Ureter (tissue), 1 donor: ENCODE measurements around the gene GSX1. TPM values are rescaled to one million over a fixed set of nuclear protein-coding genes. Genes with fewer than 3 reads are reported as not detected.
A peak's percentile ranks its signal among the peaks of the same experiment; 100 is the strongest.
"Not testable (repeated sequence)": the region's sequence is repeated elsewhere in the genome, so short reads cannot be mapped to it uniquely, and the experiment has no call there.

ENCODE experiments used
- DNase-seq: peaks from one replicate; pipeline ENCODE4 v3.0.0-alpha.2; 2020; ENCODE audit warnings: low spot score
- total RNA-seq: library from RNA; stranded (reverse); gene quantifications from one replicate; pipeline ENCODE4 v1.2.4, GENCODE V29; 2023
- donor health status: DM: yes; HTN: yes; CAD: no.

Gene GSX1
- total RNA-seq, 1 donor from 2014 or later: not detected

DNA sequence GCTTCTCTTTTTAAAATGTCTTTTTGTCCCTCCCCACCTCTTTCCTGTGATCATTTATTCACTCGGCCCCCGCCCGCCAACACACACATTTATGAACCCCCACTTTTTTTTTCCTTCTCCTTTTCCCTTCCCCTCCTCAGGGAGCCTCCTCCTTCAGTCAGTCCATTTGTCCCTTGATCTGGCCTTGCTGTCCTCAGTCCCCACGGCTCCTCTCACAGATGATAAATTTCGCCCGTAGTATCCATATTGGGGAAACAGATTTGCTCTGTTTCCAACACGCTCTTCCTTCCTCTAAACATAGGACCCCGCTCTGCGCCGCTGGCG, 2.0 kb downstream of the GSX1 start:
- DNase-seq: no peak

DNA sequence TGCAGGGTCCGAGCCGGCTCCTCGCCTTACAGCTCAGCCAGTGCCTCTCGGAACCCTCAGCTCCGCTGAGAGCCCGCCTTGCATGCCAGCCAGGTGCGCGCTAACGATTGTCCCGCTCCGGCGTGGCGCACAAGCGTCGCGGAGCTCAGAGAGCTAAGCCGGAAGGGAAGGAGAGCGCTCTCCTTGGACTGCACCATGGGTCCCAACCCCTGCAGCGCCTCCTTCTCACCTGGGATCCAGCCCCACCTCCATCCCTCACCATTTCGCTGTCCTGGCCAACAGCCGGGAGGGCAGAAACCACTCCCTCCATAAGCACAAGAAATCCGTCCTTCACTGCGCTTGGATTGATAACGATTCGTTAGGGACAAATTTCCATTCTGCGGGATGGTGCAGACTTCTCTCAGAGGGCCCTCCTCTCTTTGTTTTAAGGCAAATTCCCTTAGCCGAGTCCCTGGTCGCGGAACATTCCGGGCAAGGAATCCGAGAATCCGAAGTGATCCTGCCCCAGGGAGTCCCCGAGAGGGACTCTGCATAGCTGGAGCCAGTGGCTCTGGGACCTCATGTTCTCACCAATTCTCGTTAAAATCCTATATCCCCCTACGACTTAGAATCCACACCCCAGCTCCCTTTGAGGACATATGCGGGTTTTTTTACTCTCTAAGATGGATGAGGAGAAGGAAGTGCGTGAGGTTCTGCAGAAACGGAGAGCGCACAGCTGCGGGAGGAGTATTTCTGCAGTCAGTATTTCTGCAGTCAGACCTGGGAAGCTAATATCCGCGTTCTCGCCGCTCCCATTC, 2.8 kb downstream of the GSX1 start:
- no peak for DNase-seq

DNA sequence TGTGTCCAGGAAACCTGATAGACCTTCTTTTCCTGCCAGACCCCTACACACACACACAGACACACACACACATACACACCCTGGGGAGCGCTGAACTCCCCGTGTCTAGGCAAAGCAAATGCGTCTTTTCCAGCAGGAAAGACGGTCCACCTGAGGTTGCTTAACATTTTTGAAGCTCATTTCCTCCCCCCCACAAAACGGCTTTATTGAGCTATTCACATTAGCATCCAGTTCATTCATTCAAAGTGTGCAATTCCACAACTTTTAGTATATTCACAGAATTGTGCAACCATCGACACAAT, 3.4 kb downstream of the GSX1 start:
- DNase-seq: no peak

DNA sequence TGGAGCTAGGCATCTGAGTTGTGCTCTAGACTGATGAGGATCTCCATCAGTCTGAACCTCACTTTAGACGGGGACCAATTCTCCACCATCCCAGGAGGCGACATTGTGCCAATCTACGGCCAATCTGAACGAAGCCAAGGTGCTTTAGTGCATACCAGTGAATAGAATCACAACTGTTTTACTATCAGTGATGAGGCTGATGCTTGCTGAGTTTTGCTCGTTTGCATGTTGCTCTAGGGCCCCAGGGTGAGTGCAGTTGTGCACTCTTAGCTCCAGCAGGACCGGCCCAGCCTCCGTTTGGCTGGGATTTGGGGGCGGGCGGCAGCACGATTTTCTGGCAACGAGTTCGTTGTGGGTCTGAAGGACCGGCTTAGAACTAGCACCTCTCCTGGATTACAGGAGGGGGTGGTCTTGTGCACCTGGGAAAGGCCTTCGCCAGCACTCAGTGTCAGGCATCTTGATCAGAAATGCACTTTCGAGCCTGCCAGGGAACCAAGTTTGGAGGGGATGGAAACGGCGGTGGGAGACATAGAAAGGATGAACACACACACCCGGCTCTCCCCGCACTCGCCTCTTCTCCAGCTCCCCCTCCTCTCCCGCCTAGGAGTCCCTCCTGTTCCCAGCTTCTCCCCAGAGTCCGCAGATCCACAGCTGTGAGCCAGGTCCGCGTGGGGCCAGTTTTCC, 4.4 kb downstream of the GSX1 start:
- DNase-seq: no peak

DNA sequence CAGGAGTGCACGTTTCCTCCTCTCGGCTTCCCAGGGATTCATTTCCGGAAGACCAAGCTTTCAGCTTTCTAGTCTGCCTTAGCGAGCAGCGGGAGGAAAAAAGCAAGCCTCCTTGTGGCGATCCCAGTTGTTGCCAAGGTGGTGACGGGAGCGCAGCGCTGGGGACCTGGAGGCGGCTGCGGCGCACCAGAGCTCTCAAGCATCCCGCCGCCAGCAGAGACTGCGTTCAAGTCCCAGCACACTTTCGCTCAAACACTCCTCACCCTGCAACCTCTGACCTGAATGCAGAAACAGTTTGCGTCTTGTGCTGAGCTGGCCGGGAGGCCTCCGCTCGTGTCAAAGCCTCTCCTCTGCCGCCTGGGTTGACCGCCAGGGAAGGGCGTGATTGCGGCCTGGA, 4.9 kb downstream of the GSX1 start:
- DNase-seq: no peak

DNA sequence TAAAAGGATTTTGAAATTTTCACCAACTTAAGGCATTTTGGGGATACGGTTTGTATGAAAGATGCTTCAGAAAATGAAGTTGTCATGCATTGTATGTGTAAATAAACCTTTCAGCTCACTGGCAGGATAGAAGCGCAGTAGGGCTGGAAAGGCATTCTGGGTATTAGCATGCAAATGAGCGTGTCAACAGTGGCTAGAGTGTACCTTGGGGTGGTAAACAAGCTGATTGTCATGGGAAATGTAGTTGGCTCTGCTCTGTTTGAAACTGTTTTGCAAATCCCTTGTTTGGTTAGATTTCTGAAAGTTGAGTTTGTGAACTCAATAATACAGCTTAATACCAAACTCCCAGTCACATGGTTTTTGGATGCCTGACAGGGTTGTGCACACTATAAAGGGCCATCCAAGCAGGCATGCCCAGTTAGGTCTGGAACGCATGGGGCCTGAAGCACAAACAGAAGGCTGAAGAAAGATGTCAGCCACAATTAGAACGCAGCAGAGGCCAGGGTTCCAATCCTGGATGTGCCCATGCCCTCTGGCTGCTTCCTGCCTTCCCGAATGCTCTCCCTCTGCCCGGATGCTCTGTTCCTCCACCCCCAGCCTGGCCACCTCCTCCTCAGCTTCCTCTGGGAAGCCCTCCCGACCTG, 14.6 kb downstream of the GSX1 start:
- no peak for DNase-seq

DNA sequence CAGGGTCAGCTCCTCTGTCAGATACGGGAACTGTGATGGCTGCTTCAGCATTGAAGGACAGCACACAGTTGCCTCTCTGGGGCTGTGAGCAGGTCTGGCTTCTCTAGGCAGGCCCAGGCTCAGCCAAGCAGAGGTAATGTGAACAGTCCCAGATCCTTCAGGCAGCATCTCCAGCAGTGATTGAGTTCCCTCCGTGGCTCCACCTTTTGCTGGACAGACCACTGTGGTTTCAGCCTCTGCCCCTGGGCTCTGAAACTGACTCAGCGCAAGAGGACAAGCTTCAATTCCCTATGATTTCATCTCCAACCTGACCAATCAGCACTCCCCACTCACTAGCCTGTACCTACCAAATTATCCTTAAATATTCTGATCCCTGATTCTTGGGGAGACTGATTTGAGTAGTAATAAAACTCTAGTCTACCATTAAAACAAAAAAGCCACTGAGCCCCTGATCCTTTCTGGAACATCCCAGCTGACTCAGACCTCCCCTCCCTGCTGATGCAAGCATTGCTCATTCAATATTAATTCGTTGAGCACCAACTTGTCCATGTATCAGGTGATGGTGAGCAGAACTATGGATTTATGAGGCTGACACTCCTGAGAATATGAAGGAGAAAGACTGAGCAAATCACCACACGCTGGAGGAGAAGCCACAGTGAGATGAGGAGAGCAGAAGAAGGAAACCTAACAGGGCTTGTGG, 16.7 kb downstream of the GSX1 start:
- DNase-seq: no peak

DNA sequence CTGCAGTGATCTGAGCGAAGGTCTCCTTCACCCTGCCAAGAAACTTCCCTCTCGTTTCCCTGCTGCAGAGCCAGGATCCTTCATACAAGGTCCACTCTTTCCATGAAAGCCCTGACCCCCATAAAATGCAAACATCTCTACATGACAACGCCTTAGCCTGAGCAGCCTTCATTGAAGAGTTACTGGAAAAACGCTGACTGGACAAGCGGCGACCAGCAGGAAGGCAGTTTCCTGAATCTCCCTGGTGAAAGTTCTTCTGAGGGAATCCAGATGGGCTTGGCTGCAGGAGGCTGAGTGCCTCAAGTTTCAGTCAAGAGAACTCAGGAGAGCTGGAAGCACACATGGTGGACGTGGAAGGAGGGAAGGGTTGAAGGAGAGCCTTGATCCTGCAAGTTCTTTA, 17.7 kb downstream of the GSX1 start:
- no peak for DNase-seq

DNA sequence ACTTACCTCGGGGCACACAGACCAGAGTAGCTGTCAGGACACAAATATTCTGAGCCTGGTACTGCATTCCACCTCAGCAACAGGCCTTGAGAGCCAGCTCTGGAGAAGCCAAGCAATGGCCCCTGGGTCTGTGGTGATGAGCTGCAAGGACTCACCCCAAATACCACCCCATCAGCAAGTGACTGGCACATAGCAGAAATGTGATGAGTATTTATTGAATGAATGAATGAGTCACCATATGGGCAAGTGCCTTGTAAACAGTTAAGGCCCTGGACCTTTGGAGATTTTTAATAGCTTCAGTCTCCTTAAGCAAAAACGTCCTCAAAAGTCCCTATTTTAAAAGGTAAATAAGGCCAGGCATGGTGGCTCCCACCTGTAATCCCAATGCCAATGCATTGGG, 18.2 kb downstream of the GSX1 start:
- no peak for DNase-seq

DNA sequence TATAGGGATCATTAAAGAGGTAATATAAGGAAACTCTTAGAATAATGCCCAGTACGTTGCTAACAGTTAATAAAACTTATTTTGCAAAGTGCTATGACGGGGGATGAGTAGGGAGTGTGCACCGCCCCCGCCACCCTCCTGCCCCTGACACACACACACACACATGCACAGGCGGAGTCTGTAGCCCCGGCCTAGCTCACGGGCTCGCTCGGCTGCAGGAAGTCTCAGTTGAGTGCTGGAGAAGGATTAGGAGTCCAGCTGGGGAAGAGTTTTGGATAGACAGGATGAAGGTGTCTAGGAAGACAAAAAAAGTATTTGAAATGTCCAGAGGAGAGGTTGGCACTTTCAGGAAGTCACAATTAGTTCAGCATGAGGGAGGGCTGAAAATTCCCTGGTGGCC, 21.5 kb downstream of the GSX1 start:
- no peak for DNase-seq

DNA sequence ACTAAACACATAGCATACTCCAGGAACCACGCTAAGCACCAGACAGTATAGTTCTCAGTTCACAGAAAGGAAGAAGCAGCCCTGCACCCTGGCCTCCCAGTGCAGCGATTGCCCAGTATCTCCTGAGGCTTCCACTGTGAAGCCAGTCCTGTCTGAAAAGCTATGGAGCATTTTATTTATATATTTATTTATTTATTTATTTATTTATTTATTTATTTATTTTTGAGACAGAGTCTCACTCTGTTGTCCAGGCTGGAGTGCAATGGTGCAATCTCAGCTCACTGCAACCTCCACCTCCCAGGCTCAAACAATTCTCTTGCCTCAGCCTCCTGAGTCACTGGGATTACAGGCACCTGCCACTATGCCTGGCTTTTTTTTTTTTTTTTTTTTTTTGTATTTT, 25.5 kb downstream of the GSX1 start:
- not testable (repeated sequence) for DNase-seq

DNA sequence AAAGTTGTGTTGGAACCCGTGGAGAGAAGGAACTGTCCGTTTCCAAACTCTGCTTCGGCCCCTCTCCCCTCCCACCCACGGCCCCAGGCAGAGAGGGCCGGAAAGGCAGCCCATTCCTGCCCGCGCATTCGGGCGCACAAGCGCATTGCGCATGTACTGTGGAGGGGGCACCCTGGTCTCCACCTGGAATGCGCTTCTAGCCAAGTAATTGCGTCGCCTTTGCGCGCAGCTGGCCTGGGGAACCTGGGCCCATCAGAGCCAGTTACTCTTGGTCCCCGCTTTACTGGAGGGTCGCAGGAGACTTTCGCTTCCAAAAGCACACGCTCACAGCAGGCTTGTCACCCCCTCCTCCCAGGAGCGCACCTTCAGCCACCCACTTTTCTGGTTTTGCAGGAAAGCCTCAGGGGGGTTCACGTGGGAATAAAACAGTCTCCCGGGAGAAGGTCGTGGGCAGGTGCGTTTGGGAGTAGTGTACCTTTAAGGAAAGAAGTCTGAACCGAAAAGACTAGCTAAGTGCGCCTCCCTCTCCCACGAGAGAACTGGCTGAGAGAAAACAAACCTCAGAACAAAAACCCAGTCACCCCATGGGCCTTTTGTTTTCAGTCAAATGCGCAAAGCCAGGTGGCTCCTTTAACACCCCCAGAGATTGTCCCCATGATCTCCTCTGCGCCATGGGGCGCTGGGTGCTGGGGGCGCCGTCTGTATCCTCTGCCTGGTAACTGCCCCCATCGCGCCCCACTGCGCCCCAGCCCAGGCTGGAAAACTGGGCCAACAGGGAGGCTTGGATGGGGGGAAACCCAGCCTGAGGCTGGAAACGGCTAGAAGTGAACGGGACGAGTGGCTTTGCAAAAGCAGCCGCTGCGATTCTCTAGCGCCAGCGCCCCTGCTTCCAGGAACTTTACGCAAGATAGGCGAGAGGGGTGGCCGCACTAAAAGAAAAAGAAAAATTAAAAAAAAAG, 28.5 kb downstream of the GSX1 start:
- DNase-seq: no peak

DNA sequence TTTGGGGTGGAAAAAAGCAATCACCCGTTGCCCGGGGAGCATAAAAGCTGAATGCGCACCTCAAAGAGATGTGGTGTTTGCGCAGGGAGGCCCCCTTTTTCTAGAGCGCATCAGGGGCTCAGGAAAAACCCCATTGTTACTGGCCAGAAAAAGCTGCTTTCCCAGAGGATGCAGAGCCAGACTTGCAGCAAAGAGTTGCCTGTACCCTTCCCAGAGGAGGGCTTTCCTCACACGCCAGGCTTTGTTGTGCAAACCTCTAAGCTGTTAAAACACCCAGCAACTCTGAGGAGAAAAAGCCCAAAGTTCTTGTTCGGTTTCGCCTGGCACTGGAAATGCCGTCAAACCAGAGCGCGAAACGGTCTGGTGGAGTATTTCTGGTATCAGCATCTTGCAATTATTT, 29.3 kb downstream of the GSX1 start:
- DNase-seq: no peak

DNA sequence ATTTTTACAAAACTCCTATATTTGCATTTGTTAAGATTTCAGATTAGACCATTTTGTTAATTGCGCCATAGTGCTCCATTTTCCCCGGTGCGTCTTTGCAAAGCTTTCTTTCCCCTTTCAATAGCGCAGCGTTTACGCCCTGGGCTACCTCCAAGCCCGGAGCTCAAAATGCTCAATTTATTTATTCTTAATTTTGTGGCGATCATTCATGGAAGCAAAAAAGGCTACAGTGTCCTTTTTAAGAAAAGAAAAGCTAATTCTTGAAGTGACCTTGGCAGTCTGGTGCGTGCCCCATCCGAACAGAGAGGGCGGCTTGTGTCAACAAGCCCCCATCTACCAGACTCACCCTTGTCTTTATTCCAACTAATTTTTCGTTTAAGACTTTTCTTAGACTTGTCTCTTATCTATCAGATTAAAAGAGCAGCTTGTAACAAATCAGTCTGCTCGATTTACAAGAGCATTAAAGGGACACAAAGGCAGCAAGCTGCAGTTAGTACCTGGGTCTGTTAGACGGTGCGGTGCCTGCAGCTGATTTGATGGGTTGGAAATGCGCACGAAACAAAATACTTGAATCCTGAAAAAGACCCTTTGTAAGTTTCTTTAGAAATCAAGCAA, 30.1 kb downstream of the GSX1 start:
- DNase-seq: no peak

DNA sequence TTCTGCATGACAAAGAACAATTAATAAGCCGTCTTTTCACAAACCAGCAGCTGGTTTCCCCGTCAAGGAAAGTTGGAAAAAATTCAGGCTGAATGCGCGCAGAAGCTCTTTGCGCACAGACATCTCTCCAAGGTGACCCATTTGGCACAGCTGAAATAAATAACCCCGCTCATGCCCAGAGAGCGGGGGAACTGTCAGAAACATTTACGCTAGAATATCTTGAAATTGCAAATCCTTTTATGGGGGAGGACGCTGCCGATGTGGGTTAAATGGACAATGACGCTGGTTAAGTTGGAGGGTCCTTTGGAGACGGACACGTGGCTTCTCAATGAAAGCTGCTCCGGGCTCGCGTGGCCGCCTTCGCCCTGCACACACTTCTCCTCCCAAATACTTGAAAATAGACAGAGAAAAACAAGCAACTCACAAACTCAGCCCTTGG, 30.6 kb downstream of the GSX1 start:
- no peak for DNase-seq

DNA sequence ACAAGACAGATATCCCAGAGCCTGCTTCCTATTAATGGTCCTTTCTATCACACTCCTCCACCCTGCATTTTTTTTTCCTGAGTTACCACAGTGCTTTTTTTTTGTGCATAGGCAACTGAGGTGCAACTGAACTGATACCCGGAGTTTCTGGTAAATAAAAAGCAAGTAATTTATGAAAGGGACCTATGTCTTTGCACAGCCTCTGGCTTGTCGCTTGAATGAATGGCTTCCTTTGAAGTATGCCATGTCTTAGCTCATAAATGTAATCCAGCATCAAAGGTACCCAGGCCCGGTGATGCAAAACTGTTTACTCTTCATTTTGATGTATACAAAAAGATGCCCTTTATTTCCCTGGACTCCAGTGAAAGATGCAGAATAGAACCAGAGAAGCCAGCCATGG, 31.8 kb downstream of the GSX1 start:
- DNase-seq: no peak

DNA sequence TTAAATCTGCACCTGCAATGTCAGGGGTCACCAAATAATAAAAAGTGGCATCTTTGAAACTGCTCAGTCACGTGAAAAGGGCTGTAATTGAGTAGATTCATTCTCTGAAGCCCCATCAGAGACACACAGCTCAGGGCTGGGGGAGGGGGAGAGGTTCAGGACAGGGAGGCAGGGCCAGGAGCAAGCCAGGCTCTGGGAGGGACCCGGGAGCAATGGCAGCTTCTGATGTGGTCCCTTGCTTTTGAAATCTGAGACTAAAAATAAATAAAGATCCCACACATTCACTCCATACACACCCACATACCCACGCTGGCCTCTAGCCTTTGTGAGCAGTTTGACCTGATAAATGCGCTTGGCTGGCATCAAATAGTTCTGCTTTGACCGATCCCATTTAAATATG, 32.8 kb downstream of the GSX1 start:
- DNase-seq: no peak

DNA sequence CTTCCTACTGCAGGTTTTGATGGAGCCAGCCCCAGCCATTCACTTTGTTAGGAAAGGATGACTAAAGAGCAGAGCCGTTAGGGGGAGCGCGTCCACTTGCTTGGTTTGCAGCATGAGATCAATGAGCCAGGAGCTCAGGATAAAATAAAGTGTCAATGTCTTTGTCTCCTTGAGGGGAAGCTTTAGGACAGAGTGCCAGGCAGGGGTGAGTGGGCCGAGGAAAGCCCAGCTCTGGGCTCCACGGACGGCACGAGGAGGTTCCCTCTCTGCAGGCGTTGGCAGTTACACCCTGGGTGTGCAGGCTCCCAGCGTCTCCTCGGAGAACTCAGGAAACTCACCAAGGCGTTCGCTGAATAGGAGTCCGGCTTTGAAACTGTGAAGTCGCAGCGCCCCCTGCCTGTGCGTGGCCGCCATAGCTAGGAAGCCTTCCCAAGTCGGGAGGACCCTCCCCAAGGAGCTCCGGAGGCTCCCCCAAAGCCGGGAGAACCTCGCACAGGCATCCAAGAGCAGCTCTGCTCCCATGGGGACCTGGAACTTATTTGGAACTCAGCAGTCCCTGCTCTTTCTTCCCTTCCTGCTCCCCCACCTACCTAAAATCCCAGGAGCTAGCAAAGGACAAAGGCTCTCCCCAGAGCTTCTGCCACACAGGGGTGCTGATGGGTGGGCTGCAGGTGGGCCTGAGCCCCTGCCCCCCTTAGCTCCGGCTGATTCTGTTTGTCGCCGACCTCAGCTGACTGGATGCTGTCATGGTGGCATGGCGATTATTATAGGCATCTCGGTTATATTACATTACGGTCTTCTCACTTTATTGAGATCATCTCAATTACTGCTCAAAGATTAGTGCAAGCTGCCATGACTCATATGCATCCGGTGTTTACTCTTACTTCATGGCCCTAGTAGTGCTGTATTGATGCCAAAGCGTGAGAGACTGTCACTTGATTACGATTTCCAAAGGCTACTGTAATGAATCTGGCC, 34.4 kb downstream of the GSX1 start:
- DNase-seq: peak; percentile 77

DNA sequence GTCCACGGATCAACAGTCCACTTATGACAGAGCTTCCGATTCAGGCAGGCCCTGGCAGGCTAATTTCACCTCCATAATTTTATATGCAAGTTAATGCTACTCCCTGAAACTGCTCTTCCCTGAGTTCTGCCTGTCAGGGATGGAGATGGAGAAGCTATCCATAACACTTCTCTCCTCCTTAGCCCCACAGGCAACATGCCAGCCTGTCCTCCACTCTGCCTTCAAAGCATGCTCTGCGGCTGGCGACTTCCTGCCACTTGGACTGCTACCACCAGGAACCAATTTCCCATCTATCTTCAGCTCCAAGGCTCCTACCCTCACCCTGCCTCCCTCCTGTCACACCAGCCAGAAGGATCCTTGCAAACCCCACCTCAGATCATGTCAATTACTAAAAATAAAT, 35.4 kb downstream of the GSX1 start:
- DNase-seq: no peak

DNA sequence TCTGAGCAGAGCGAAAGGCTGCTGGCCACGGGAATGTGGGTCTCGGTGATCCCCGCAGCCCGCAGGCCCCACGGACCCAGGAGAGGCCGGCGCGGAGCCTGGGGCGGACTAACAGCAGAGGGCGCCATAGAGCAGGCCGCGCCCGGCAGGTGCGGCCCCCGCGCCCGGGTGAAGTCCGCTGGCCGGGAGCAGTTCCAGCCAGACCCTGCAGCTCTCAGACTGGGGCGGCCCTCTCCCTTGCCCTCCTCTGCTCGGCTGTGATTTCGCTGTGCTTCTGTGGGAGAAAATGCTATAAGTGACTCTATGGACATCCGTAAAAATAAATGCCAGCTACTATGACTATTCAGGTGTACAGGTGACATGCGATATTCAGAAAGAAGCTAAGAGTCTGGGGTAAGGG, 37.7 kb downstream of the GSX1 start:
- DNase-seq: peak; percentile 39
